DMS53 treated with DMSO at 0.1 percent for 48 hours (cell line): Measurements from ENCODE around the gene CAPSL.
"Not testable (repeated sequence)": the region's sequence is repeated elsewhere in the genome, so short reads cannot be mapped to it uniquely, and the experiment has no call there.

ENCODE experiments used
- DNase-seq: peaks from one replicate; lab custom pipeline; 2025; ENCODE audit not compliant: unreplicated experiment; lab: John Stamatoyannopoulos, UW

Gene CAPSL

GRCh38 chr5:35908228-35908627 lies 30.2 kb downstream of the CAPSL start:
- no peak for DNase-seq

DNA sequence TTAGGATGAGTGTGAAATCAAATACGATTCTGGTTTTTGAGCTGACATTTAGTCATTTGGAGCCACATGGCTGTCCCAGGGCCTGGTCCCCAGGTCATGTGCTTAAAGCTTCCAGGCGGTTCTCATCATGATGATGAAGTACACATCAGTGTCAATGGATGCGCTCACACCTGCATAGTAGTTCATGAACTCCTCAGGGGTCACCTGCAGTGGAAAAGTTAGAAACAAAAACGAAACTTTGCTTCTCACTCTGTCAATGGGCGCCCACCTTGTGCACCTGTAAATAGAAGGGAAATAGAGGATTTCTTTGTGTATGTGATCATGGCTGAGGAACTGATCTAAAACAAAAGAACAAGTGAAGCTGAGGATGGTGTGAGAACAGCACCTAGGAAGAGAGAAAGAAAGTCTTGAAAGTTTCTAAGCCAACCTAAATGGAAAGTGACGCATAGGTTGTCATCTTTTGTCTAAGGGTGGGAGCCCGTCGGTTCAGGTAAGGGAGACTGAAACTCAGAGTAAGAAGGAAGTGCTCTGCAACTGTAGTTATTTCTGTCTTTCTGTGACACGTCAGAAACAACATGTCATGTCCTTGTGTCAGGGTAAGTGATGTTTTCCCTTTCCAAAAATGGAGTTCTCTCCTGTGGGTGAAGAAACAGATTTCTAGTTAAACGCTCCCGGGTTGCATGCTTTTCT lies 33.8 kb downstream of the CAPSL start:
- no peak for DNase-seq

GRCh38 chr5:35903631-35904203 lies 34.7 kb downstream of the CAPSL start:
- no peak for DNase-seq

GRCh38 chr5:35902046-35902672 lies 36.3 kb downstream of the CAPSL start:
- no peak for DNase-seq

GRCh38 chr5:35900972-35901695 lies 37.3 kb downstream of the CAPSL start:
- no peak for DNase-seq

DNA sequence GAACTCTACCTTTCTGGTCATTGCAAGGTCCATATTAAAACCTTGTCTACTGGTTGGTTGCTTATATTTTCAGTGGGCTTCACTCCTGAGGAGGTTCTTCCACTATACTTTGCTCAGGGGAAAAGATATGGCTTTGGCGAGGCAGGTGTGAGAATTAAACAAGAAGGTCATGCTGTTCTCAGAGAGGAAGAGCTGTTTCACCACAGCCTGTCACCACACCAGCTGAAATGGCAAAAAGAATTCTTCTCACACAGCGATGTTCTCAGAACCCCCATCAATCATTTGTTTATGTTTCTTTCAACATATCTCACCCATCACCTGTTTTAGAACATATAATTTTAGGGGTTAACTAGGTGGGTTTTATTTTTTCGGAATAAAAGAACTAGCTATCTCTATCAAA lies 38.6 kb downstream of the CAPSL start:
- DNase-seq: no peak

DNA sequence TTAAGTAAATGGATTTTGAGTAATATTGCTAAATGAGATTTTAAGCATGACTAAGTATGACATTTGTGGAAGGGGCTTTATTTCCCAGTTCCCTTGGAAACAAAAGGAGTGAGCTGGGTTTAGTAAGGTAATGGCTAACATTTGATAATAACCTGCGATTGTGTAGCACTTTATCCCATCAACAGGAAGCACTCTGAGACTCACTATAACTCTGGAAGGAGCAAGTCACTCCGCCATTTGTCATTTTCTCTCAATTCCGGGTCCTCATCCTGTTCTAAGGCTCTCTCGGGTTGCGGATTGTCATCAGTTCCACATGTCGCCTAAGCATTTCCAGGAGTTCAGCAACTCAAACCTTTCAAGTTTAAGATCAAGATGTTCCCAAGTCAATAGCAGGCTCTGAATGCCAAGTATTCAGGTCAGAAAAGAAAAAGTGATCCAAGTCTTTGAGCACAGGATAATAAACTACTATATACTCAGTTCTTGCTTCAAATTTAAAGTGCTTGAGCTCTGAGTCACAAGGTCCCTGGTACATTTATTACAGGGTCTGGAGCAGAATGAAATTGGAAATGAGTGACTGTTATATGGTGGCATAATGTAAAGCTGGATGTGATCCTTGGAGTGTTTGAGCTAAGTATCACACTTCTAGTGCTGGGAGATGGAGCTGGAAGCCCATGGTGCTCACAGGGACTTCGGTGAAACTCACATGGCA lies 39.3 kb downstream of the CAPSL start:
- DNase-seq: no peak

- DNase-seq: no peak
These were observed 44.3 kb downstream of the CAPSL start for GRCh38 chr5:35894131-35894530.

DNA sequence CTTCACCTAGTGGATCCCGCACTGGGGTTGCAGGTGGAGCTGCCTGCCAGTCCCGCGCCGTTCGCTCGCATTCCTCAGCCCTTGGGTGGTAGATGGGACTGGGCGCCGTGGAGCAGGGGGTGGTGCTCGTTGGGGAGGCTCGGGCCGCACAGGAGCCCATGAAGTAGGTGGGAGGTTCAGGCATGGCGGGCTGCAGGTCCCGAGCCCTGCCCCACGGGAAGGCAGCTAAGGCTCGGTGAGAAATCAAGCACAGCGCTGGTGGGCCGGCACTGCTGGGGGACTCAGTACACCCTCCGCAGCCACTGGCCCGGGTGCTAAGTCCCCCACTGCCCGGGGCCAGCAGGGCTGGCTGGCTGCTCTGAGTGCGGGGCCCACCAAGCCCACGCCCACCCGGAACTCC lies 45.6 kb downstream of the CAPSL start:
- not testable (repeated sequence) for DNase-seq

DNA sequence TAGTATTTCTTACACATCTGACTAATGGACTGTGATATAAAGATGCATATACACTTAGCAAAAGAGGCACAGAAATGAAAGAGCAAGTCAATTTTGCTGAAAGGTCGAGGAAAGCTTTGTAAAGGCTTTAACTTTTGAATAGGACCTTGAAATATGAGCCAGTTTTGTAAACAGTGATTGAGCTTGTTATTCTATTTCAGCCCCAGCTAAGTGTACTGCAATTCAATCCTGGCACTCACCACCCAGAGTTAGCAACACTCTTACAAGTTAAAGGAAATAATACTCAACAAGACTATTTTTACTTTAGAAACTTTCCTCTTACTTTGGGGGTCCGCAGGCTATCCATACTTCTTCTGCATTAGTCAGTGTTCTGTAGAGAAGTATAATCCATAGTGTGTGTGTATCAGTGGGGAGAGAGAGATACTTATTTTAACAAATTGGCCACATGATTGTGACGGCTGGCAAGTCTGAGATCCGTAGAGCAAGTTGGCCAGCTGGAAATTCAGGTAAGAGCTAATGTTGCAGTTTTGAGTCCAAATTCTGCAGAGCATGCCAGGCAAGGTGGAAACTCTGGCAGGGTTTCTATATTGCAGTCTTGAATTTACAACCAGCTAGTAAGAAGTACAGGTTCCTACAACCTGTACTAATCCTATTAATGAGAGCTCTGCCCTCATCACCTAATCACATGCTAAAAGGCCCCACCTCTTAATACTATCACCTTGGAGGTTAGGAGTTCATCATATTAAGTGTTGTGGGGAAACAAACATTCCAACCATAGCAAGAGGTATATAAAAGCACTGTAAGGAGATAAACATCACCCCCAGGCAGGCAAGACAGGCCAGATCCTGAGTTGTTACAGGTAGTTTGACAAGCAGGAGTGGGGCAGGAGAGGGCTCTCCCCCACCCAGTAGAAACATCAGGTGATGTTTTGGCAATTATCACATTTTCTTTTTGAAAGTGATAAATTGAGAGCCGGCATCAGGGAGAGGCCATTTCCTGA lies 48.1 kb downstream of the CAPSL start:
- DNase-seq: no peak

- DNase-seq: no peak
These were observed 50.9 kb downstream of the CAPSL start for GRCh38 chr5:35887321-35888100.

- DNase-seq: no peak
These were observed 52.0 kb downstream of the CAPSL start for GRCh38 chr5:35886381-35886780.

DNA sequence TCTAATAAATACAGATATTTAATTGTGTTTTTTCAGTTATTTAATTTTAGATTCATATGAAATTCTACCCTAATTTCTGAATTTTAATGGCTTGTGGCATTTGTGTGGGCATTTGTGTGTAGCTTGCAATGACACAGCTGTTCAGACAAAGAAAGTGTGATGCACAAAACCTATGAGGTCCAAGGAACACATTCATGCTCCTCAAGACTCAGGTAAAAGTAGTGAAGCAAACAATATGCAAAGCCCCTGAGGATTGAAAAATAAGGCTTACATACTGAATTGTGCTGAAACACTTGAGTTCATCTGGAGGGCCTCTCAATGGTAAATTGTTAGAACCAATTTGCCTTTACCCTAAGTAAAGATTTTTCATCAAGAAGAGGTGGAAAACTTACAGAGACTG lies 53.6 kb downstream of the CAPSL start:
- no peak for DNase-seq

- DNase-seq: peak; percentile 30
These were observed 54.1 kb downstream of the CAPSL start for GRCh38 chr5:35884191-35884769.

GRCh38 chr5:35881758-35882157 lies 56.7 kb downstream of the CAPSL start:
- no peak for DNase-seq

GRCh38 chr5:35880156-35880555 lies 58.3 kb downstream of the CAPSL start:
- DNase-seq: no peak

DNA sequence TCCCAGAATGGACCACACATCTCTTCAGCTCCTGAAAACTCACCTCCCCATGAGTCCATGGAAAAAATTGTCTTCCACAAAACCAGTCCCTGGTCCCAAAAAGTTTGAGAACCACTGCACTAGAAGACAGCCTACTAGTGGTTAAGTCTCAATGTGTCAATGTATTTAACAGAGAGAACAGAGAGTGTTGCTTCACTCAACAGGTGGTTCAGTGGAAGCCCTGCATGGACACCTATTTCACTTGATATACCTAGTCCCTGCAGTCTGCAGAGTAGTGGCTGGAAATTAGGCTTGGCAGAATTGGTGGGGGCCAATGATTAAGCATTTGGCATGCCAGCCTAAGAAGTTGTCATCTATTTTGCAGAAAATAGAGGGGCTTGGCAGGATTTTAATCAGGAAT lies 58.8 kb downstream of the CAPSL start:
- DNase-seq: no peak

- DNase-seq: no peak
These were observed 59.3 kb downstream of the CAPSL start for GRCh38 chr5:35879096-35879495.

DNA sequence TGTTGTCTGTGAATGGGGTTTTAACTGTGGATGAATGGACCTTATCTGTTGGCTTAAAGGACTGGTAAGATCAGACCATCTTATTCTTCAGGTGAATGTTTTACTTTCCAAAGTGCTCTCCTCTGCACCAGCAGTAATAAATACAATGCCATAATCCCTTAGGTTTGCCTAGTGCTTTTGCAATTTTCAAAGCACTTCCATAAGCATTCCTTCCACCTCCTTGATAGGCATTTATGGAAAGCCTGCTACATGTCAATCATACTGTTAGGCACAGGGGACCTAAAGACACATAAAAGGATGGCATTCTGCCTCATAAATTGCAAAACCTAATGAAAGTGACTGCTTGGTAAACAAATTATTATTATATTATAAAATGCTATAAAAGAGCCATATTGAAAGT lies 60.3 kb downstream of the CAPSL start:
- no peak for DNase-seq
